Esophagus squamous epithelium (tissue), 5 donors: Measurements from ENCODE around the gene MDGA2. TPM values are rescaled to one million over a fixed set of nuclear protein-coding genes. Genes with fewer than 3 reads are reported as not detected.

Experiments
- DNase-seq: peaks from one replicate; lab custom pipeline; 2025; lab: John Stamatoyannopoulos, UW
- H3K27ac ChIP-seq, 4 donors: fragments of 200-600 bp; sonication (generic); one replicate each; pipeline ENCODE4 v1.5.1; 2016 to 2019; ENCODE audit warnings: mild to moderate bottlenecking in 1 of 4
- H3K27me3 ChIP-seq, 4 donors: fragments of 200-600 bp; sonication (generic); 1 replicate in 3 of 4; 2 replicates in 1 of 4; pipeline versions ENCODE4 v1.5.1 to v1.6.0; 2017 to 2021; ENCODE audit warnings: antibody characterized with exemption in 1 of 4
- H3K36me3 ChIP-seq, 3 donors: fragments of 200-600 bp; sonication (generic); one replicate each; pipeline ENCODE4 v1.5.1; 2016 to 2019
- H3K4me1 ChIP-seq, 3 donors: fragments of 200-600 bp; sonication (generic); one replicate each; pipeline ENCODE4 v1.5.1; 2017 to 2019
- H3K4me3 ChIP-seq, 4 donors: fragments of 200-600 bp; sonication (generic); 1 replicate in 3 of 4; 2 replicates in 1 of 4; pipeline ENCODE4 v1.5.1; 2016 to 2019; ENCODE audit warnings: mild to moderate bottlenecking in 2 of 4, moderate library complexity in 1 of 4
- H3K9me3 ChIP-seq, 3 donors: fragments of 200-600 bp; sonication (generic); one replicate each; pipeline ENCODE4 v1.5.1; 2016 to 2019
- CTCF ChIP-seq, 6 experiments: fragments of 450-650 bp in 4 of 6; fragments of 200-600 bp in 2 of 6; sonication (generic) in 2 of 6; IDR thresholded peaks; one replicate each; pipeline ENCODE4 v1.5.1; 2016 to 2019; ENCODE audit warnings: antibody characterized with exemption in 6 of 6, mild to moderate bottlenecking in 4 of 6, moderate library complexity in 4 of 6
- POLR2A ChIP-seq, 4 donors: fragments of 450-650 bp; IDR thresholded peaks; one replicate each; pipeline ENCODE4 v1.6.1; 2017; ENCODE audit warnings: antibody characterized with exemption in 4 of 4, mild to moderate bottlenecking in 4 of 4, moderate library complexity in 3 of 4
- WGBS, 2 donors: methylation state at CpG; one replicate each; pipeline ENCODE4 v1.1.5; 2018; 5-methylcytosine and 5-hydroxymethylcytosine counted together
- intact Hi-C: fragments of 100-400 bp; cut with DNase I; formaldehyde crosslinking; loops from one replicate; pipeline ENCODE4 v1.15.0; 2022
- total RNA-seq, 4 donors: library from RNA; depleted of rRNA; stranded (reverse); fragments of >200 nt; gene quantifications; one replicate each; pipeline ENCODE4 v1.1.0, GENCODE V29; 2016
- donor health status: DM: yes; HTN: yes; CAD: no.

Gene MDGA2
- total RNA-seq, 4 donors from 2014 or later: not detected

GRCh38 chr14:47353186-47353585 lies 322.2 kb downstream of the MDGA2 start:
- H3K4me1 ChIP-seq: no peaks in the 10 kb centered on the region
- DNase-seq: no peak
- no peak overlapping the region for H3K4me3 ChIP-seq
- whole genome bisulfite sequencing, 2 donors: 62 to 82% methylated on average over 4 of the region's 4 CpGs
- H3K36me3 ChIP-seq: no peaks in the 10 kb centered on the region
- no peak overlapping the region for H3K27ac ChIP-seq
- TF ChIP-seq CTCF (IDR thresholded peaks at IDR 0.05): no peak
- TF ChIP-seq POLR2A (IDR thresholded peaks at IDR 0.05): no peak
- no peaks in the 10 kb centered on the region for H3K27me3 ChIP-seq
- peaks cover 0 to 8% (median 0%) of the 10 kb centered on the region in 3 donors for H3K9me3 ChIP-seq
- intact Hi-C loops: no loop called here

- H3K27ac ChIP-seq: no peak overlapping the region
- 41 to 48% methylated on average over 5 of the region's 5 CpGs for WGBS, 2 donors
- no peak for TF ChIP-seq POLR2A (IDR thresholded peaks at IDR 0.05)
- no peak for TF ChIP-seq CTCF (IDR thresholded peaks at IDR 0.05)
- no peaks in the 10 kb centered on the region for H3K27me3 ChIP-seq
- H3K9me3 ChIP-seq: peaks cover 0 to 4% (median 0%) of the 10 kb centered on the region in 3 donors
- DNase-seq: no peak
- no peaks in the 10 kb centered on the region for H3K4me1 ChIP-seq
- no peak overlapping the region for H3K4me3 ChIP-seq
- intact Hi-C loops: no loop called here
- H3K36me3 ChIP-seq: no peaks in the 10 kb centered on the region
Measured at GRCh38 chr14:47346849-47347248, 328.6 kb downstream of the MDGA2 start.

GRCh38 chr14:47345016-47345415 lies 330.4 kb downstream of the MDGA2 start:
- Histone ChIP-seq H3K4me1 (no peaks in the 10 kb centered on the region), H3K9me3 (no peaks in the 10 kb centered on the region), H3K27ac (no peak overlapping the region), H3K27me3 (no peaks in the 10 kb centered on the region), H3K4me3 (no peak overlapping the region), H3K36me3 (no peaks in the 10 kb centered on the region)
- no peak for DNase-seq
- no peak for TF ChIP-seq CTCF (IDR thresholded peaks at IDR 0.05)
- TF ChIP-seq POLR2A (IDR thresholded peaks at IDR 0.05): no peak
- WGBS, 2 donors: 42 to 86% methylated on average over 2 of the region's 2 CpGs
- intact Hi-C loops: no loop called here

- Histone ChIP-seq H3K27ac (no peak overlapping the region), H3K4me1 (no peaks in the 10 kb centered on the region), H3K27me3 (no peaks in the 10 kb centered on the region), H3K4me3 (no peak overlapping the region), H3K9me3 (no peaks in the 10 kb centered on the region), H3K36me3 (no peaks in the 10 kb centered on the region)
- DNase-seq: no peak
- intact Hi-C loops: no loop called here
- WGBS, 2 donors: 84 to 95% methylated on average over 3 of the region's 3 CpGs
- TF ChIP-seq POLR2A (IDR thresholded peaks at IDR 0.05) (no peak), CTCF (IDR thresholded peaks at IDR 0.05) (no peak)
Measured at GRCh38 chr14:47332939-47333338, 342.5 kb downstream of the MDGA2 start.

- intact Hi-C loops: no loop called here
- H3K4me1 ChIP-seq: no peaks in the 10 kb centered on the region
- no peak for DNase-seq
- no peak for TF ChIP-seq POLR2A (IDR thresholded peaks at IDR 0.05)
- no peak for TF ChIP-seq CTCF (IDR thresholded peaks at IDR 0.05)
- no peaks in the 10 kb centered on the region for H3K36me3 ChIP-seq
- H3K27me3 ChIP-seq: no peaks in the 10 kb centered on the region
- H3K27ac ChIP-seq: no peak overlapping the region
- no peak overlapping the region for H3K4me3 ChIP-seq
- H3K9me3 ChIP-seq: no peaks in the 10 kb centered on the region
Measured at GRCh38 chr14:47332106-47332505, 343.3 kb downstream of the MDGA2 start.
